HepG2 (cell line): Measurements from ENCODE around the gene YY1. TPM values are rescaled to one million over a fixed set of nuclear protein-coding genes. Genes with fewer than 3 reads are reported as not detected.

Source experiments
- AHDC1 ChIP-seq: sonication (generic); formaldehyde crosslinking; IDR thresholded peaks from 2 replicates; pipeline ENCODE4 v1.5.1; 2020; ENCODE audit warnings: mild to moderate bottlenecking, missing genetic modification reagents, borderline replicate concordance
- BRCA1 ChIP-seq: sonication (generic); formaldehyde crosslinking; IDR thresholded peaks from 2 replicates; pipeline ENCODE4 v1.4.0; 2020; ENCODE audit warnings: missing genetic modification reagents
- DRAP1 ChIP-seq: IDR thresholded peaks from 2 replicates; pipeline ENCODE4 v1.6.1; 2016; ENCODE audit warnings: missing genetic modification reagents, missing compliant biosample characterization
- HES4 ChIP-seq: sonication (generic); formaldehyde crosslinking; IDR thresholded peaks from 2 replicates; pipeline ENCODE4 v1.9.0; 2021; ENCODE audit warnings: mild to moderate bottlenecking, missing genetic modification reagents, borderline replicate concordance
- IRF9 ChIP-seq: sonication (generic); formaldehyde crosslinking; IDR thresholded peaks from 2 replicates; pipeline ENCODE4 v1.8.0; 2022; ENCODE audit warnings: missing genetic modification reagents, mild to moderate bottlenecking, borderline replicate concordance
- NKX3-1 ChIP-seq: sonication (generic); formaldehyde crosslinking; IDR thresholded peaks from 2 replicates; pipeline ENCODE4 v1.5.0; 2020; ENCODE audit warnings: missing genetic modification reagents
- RNF219 ChIP-seq: sonication (generic); formaldehyde crosslinking; IDR thresholded peaks from 2 replicates; pipeline ENCODE4 v1.5.0; 2020; ENCODE audit warnings: mild to moderate bottlenecking, missing genetic modification reagents
- SOX13 ChIP-seq, 3 experiments: fragments of 450-650 bp in 1 of 3; sonication (generic) in 1 of 3; formaldehyde crosslinking in 1 of 3; IDR thresholded peaks in 2 of 3; conservative IDR thresholded peaks in 1 of 3; 2 replicates each; pipeline versions ENCODE4 v1.5.0 to v1.6.1; 2016 to 2020; ENCODE audit warnings: antibody characterized with exemption in 1 of 3, mild to moderate bottlenecking in 1 of 3, missing compliant biosample characterization in 1 of 3, missing genetic modification reagents in 1 of 3, moderate library complexity in 1 of 3
- SP4 ChIP-seq: sonication (generic); formaldehyde crosslinking; IDR thresholded peaks from 2 replicates; pipeline ENCODE4 v1.8.1; 2023; ENCODE audit warnings: mild to moderate bottlenecking, missing genetic modification reagents
- SP5 ChIP-seq: IDR thresholded peaks from 2 replicates; pipeline ENCODE4 v1.6.1; 2016; ENCODE audit warnings: low read depth, borderline replicate concordance
- TBP ChIP-seq: sonication (generic); formaldehyde crosslinking; IDR thresholded peaks from 2 replicates; pipeline ENCODE4 v1.5.0; 2020; ENCODE audit warnings: missing genetic modification reagents
- ZBTB7B ChIP-seq: sonication (generic); formaldehyde crosslinking; IDR thresholded peaks from 2 replicates; pipeline ENCODE4 v1.4.0; 2020; ENCODE audit warnings: missing genetic modification reagents
- ZNF484 ChIP-seq: sonication (generic); formaldehyde crosslinking; IDR thresholded peaks from 2 replicates; pipeline ENCODE4 v1.5.1; 2020; ENCODE audit warnings: mild to moderate bottlenecking, low read depth, missing genetic modification reagents, borderline replicate concordance
- ZNF513 ChIP-seq: sonication (generic); formaldehyde crosslinking; conservative IDR thresholded peaks from 2 replicates; pipeline ENCODE4 v1.5.0; 2020; ENCODE audit warnings: missing genetic modification reagents
- ZNF703 ChIP-seq: sonication (generic); formaldehyde crosslinking; IDR thresholded peaks from 2 replicates; pipeline ENCODE4 v1.5.1; 2020; ENCODE audit warnings: missing genetic modification reagents, mild to moderate bottlenecking, moderate library complexity, borderline replicate concordance
- ZNF788 ChIP-seq: sonication (generic); formaldehyde crosslinking; IDR thresholded peaks from 2 replicates; pipeline ENCODE4 v1.5.0; 2020; ENCODE audit warnings: mild to moderate bottlenecking, missing genetic modification reagents, borderline replicate concordance
- polyA plus RNA-seq, 8 experiments: library from polyadenylated mRNA; depleted of rRNA in 3 of 8; stranded (reverse) in 7 of 8; unstranded in 1 of 8; fragments of >200 nt; fragmentation: Illumina TruSeq in 4 of 8; extraction: Trizol in 4 of 8; gene quantifications; 2 replicates each; pipeline versions ENCODE4 v1.2.1 to v1.2.3, GENCODE V29; 2011 to 2016; ENCODE audit warnings: low read depth in 4 of 8, missing spikeins in 1 of 8, mixed read lengths in 1 of 8; ENCODE audit not compliant: insufficient read depth in 1 of 8
- total RNA-seq, 5 experiments: library from RNA; depleted of rRNA; stranded (reverse); fragments of >200 nt; fragmentation: Illumina TruSeq; extraction: Trizol; gene quantifications; 2 replicates each; pipeline ENCODE4 v1.2.3, GENCODE V29; 2016; ENCODE audit warnings: low read depth in 1 of 5

YY1 gene
- total and polyA plus RNA-seq, 2 of the 13 experiments (the other 11 are each of a cell fraction or from before 2014, with no cell fraction given): 29.4 to 68.1 TPM

GRCh38 chr14:100203962-100204834 lies 34.7 kb upstream of the YY1 start (continued):
- TF ChIP-seq SOX13 (IDR thresholded peaks at IDR 0.05): peak; percentile 32; the same call in 1 of the 2 replicates
- TF ChIP-seq SOX13 (CRISPR knock-in tag; conservative IDR thresholded peaks at IDR 0.05 in 1 of 2, IDR thresholded peaks at IDR 0.05 in 1 of 2): peak in 1 of 2 experiments; percentile 81; a peak in 2 of 4 replicates
- 0 out of 2 replicates have a peak, but pooled peaks have one; percentile 35 for TF ChIP-seq SP5 (CRISPR knock-in tag)
- no peak for TF ChIP-seq ZNF484 (CRISPR knock-in tag)
- TF ChIP-seq SP4 (CRISPR knock-in tag): no peak
- TF ChIP-seq NKX3-1 (CRISPR knock-in tag): no peak
- TF ChIP-seq RNF219: no peak
- peak; percentile 67 for TF ChIP-seq DRAP1 (CRISPR knock-in tag)
- peak; percentile 55; the same call in 1 of the 2 replicates for TF ChIP-seq AHDC1 (CRISPR knock-in tag)
- TF ChIP-seq TBP (CRISPR knock-in tag): no peak
- no peak for TF ChIP-seq HES4 (CRISPR knock-in tag)
- no peak for TF ChIP-seq ZNF513 (CRISPR knock-in tag)
- no peak for TF ChIP-seq ZNF703 (CRISPR knock-in tag)
- TF ChIP-seq ZNF788 (CRISPR knock-in tag): peak; percentile 24; the same call in 1 of the 2 replicates
- no peak for TF ChIP-seq IRF9 (CRISPR knock-in tag)
- peak; percentile 54; the same call in 1 of the 2 replicates for TF ChIP-seq ZBTB7B (CRISPR knock-in tag)
- TF ChIP-seq BRCA1 (CRISPR knock-in tag): no peak
